ENCODE measurements around the gene CACNA2D1.

Gene CACNA2D1

DNA sequence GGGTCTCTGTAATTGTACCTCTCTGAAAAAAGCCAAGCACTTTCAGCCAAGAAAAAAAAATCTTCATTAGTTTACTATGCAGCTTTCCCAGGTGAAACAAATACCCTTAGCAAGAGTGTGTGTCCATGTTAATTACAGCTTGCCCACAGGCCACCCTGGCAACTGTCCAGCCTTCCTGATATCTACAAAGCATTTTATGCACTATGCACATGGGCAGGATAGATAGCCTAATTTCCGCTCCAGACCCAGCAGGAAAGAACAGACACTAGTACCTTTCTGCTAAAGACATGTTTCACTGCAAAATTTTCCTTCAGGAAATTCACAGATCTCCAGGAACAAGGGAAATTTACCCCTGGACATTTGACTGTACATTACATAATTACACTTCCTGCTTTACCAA, 24.4 kb downstream of the CACNA2D1 start:
- H3K27ac Mint-ChIP-seq, result no peak overlapping the region
- H3K36me3 Mint-ChIP-seq (ENCODE audit: low read depth), result no peaks in the 10 kb centered on the region
- peaks cover 8% of the 10 kb centered on the region for H3K9me3 Mint-ChIP-seq
- DNase-seq, result no peak
- no peak overlapping the region for H3K4me3 Mint-ChIP-seq
- no peaks in the 10 kb centered on the region for H3K27me3 Mint-ChIP-seq
- no peaks in the 10 kb centered on the region for H3K4me1 Mint-ChIP-seq (ENCODE audit: low read depth)

- DNase-seq, result no peak
- no peaks in the 10 kb centered on the region for H3K4me1 Mint-ChIP-seq (ENCODE audit: low read depth)
- peaks cover 8% of the 10 kb centered on the region for H3K9me3 Mint-ChIP-seq
- H3K4me3 Mint-ChIP-seq, result no peak overlapping the region
- H3K27ac Mint-ChIP-seq, result no peak overlapping the region
- H3K36me3 Mint-ChIP-seq (ENCODE audit: low read depth), result no peaks in the 10 kb centered on the region
- H3K27me3 Mint-ChIP-seq, result no peaks in the 10 kb centered on the region
Observed at GRCh38 chr7:82417898-82418297, 25.7 kb downstream of the CACNA2D1 start.

DNA sequence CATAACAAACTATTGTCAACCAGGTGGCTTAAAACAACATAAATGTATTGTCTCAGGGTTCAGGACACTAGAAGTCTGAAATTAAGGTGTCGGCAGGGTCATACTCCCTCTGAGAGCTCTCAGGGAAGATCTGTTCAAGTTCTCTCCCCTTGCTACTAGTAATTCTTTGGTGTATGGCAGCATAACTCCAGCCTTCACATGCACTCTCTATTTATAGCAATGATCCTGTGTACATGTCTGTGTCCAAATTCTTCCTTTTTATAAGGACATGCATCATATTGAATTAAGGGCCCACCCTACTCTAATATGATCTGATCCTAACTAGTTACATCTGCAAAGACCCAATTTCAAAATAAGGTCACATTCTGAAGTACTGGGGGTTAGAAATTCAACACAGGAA, 27.2 kb downstream of the CACNA2D1 start:
- H3K9me3 Mint-ChIP-seq, result peaks cover 8% of the 10 kb centered on the region
- H3K27me3 Mint-ChIP-seq, result no peaks in the 10 kb centered on the region
- no peaks in the 10 kb centered on the region for H3K4me1 Mint-ChIP-seq (ENCODE audit: low read depth)
- H3K36me3 Mint-ChIP-seq (ENCODE audit: low read depth), result no peaks in the 10 kb centered on the region
- no peak overlapping the region for H3K4me3 Mint-ChIP-seq
- no peak for DNase-seq
- H3K27ac Mint-ChIP-seq, result no peak overlapping the region

- Mint-ChIP-seq H3K9me3 (peaks cover 8% of the 10 kb centered on the region), H3K4me1 (ENCODE audit: low read depth) (no peaks in the 10 kb centered on the region), H3K27ac (no peak overlapping the region), H3K36me3 (ENCODE audit: low read depth) (no peaks in the 10 kb centered on the region), H3K27me3 (no peaks in the 10 kb centered on the region), H3K4me3 (no peak overlapping the region)
- no peak for DNase-seq
Observed at GRCh38 chr7:82414389-82414788, 29.2 kb downstream of the CACNA2D1 start.

GRCh38 chr7:82413237-82413636, 30.3 kb downstream of the CACNA2D1 start:
- Mint-ChIP-seq H3K27ac (no peak overlapping the region), H3K4me1 (ENCODE audit: low read depth) (no peaks in the 10 kb centered on the region), H3K9me3 (peaks cover 6% of the 10 kb centered on the region), H3K4me3 (no peak overlapping the region), H3K36me3 (ENCODE audit: low read depth) (no peaks in the 10 kb centered on the region), H3K27me3 (no peaks in the 10 kb centered on the region)
- DNase-seq, result no peak

GRCh38 chr7:82411732-82412131, 31.8 kb downstream of the CACNA2D1 start:
- Mint-ChIP-seq H3K36me3 (ENCODE audit: low read depth) (no peaks in the 10 kb centered on the region), H3K27me3 (no peaks in the 10 kb centered on the region), H3K4me3 (no peak overlapping the region)

DNA sequence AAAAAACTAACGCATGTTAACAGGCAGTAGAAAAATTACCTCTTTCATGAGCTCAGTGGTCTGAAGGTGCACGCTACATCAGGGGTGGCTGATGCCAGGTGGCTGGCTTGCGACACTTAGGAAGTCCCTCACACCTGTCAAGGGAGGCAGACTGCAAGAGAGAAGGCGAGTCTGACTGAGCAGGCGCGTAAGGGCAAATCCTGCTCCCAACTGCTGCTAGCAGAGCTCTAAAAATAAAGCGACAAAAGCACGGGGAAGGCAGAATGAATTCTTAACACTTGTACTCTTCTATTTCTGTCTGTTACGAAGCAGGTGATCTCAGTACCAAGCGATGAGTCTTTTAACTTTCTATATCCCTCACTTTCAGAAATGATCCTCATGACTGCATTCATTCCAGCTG, 33.1 kb downstream of the CACNA2D1 start:
- H3K36me3 Mint-ChIP-seq (ENCODE audit: low read depth), result no peaks in the 10 kb centered on the region
- no peak for DNase-seq
- no peak overlapping the region for H3K4me3 Mint-ChIP-seq
- no peak overlapping the region for H3K27ac Mint-ChIP-seq
- no peaks in the 10 kb centered on the region for H3K4me1 Mint-ChIP-seq (ENCODE audit: low read depth)
- peaks cover 5% of the 10 kb centered on the region for H3K9me3 Mint-ChIP-seq
- no peaks in the 10 kb centered on the region for H3K27me3 Mint-ChIP-seq

More at GRCh38 chr7:82411732-82412131, 31.8 kb downstream of the CACNA2D1 start:
- Mint-ChIP-seq H3K27ac (no peak overlapping the region), H3K4me1 (ENCODE audit: low read depth) (no peaks in the 10 kb centered on the region), H3K9me3 (no peaks in the 10 kb centered on the region)
- DNase-seq, result no peak

DNA sequence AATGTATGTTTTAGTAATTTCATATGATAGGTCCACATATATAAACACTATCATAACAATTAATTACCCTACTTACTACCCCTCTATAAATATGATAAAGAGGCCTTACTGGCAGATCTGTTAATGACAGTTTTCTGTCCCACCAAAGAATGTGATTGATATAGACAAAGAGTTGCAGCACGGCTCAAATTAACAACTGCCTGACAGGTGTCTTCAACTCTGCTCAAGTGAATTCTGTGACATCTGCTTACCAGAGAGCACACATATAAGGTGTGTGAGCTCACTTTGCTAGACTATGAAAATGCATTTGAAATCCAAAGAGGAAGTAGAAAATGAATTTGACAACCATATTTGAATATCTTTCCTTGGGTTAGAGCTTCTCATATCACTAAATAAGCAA, 36.6 kb downstream of the CACNA2D1 start:
- Mint-ChIP-seq H3K27me3 (no peaks in the 10 kb centered on the region), H3K4me1 (ENCODE audit: low read depth) (no peaks in the 10 kb centered on the region), H3K9me3 (peaks cover 5% of the 10 kb centered on the region), H3K4me3 (no peak overlapping the region), H3K27ac (no peak overlapping the region), H3K36me3 (ENCODE audit: low read depth) (no peaks in the 10 kb centered on the region)
- no peak for DNase-seq

- Mint-ChIP-seq H3K27ac (no peak overlapping the region), H3K27me3 (no peaks in the 10 kb centered on the region), H3K9me3 (peaks cover 5% of the 10 kb centered on the region), H3K4me3 (no peak overlapping the region), H3K36me3 (ENCODE audit: low read depth) (no peaks in the 10 kb centered on the region), H3K4me1 (ENCODE audit: low read depth) (no peaks in the 10 kb centered on the region)
- no peak for DNase-seq
Observed at GRCh38 chr7:82405301-82405700, 38.3 kb downstream of the CACNA2D1 start.

GRCh38 chr7:82404652-82405051, 38.9 kb downstream of the CACNA2D1 start:
- Mint-ChIP-seq H3K4me1 (ENCODE audit: low read depth) (no peaks in the 10 kb centered on the region), H3K36me3 (ENCODE audit: low read depth) (no peaks in the 10 kb centered on the region), H3K4me3 (no peak overlapping the region), H3K27me3 (no peaks in the 10 kb centered on the region), H3K27ac (no peak overlapping the region), H3K9me3 (peaks cover 5% of the 10 kb centered on the region)
- no peak for DNase-seq

- Mint-ChIP-seq H3K27me3 (no peaks in the 10 kb centered on the region), H3K4me3 (no peak overlapping the region), H3K9me3 (peaks cover 5% of the 10 kb centered on the region), H3K27ac (no peak overlapping the region), H3K4me1 (ENCODE audit: low read depth) (no peaks in the 10 kb centered on the region), H3K36me3 (ENCODE audit: low read depth) (no peaks in the 10 kb centered on the region)
- no peak for DNase-seq
Observed at GRCh38 chr7:82404094-82404493, 39.5 kb downstream of the CACNA2D1 start.

DNA sequence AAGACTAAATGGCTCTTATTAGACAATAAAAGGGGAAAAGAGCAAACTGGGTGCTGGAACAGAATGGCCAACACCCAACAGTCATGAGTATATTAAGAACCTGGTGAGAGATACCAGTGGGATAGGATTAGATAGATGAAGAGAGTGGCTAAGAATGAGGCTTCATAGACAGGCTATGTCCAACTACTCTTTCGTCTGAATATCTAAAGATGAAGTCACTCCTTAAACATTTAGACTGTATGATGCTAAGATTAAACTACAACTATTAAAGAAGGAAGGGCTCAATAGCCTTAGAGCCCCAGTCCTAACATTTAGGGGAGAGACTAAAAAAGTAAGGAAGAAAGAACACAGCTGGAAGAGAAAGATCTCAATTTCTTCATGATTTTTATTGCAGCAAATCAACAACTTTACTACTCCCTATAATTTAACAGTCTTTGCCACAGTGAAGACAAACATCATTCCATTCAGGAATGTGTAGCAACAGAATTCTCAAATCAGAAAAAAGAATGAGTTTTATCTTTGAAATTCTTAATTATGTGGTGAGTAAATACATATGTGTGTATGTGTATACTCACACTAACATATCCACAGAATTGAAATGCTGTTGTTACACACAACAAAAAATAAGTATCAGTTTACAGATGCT, 45.6 kb downstream of the CACNA2D1 start:
- Mint-ChIP-seq H3K9me3 (peaks cover 3% of the 10 kb centered on the region), H3K4me1 (ENCODE audit: low read depth) (no peaks in the 10 kb centered on the region)

DNA sequence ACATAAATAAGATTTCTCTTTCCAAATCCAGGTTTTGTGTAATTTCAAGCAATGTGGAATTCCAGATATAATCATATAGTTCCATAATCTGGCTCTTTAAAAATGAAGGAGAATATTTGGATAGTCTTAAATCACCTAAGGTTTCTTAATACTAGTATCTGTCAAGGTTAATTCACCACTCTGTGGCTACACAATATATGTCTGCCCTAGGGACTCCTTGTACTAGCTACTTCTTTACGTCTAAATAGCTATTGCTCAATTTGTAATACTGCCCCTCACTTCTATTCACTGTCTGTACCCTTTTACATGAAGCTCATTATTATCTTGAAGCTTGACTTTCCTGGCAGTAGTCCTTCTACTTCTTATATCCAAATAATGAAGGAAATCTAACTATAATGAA, 47.2 kb downstream of the CACNA2D1 start:
- H3K4me3 Mint-ChIP-seq, result no peak overlapping the region
- no peaks in the 10 kb centered on the region for H3K27me3 Mint-ChIP-seq
- no peaks in the 10 kb centered on the region for H3K36me3 Mint-ChIP-seq (ENCODE audit: low read depth)
- H3K9me3 Mint-ChIP-seq, result peaks cover 3% of the 10 kb centered on the region
- DNase-seq, result no peak
- no peak overlapping the region for H3K27ac Mint-ChIP-seq
- H3K4me1 Mint-ChIP-seq (ENCODE audit: low read depth), result no peaks in the 10 kb centered on the region

More for the DNA sequence above, 45.6 kb downstream of the CACNA2D1 start:
- no peaks in the 10 kb centered on the region for H3K27me3 Mint-ChIP-seq
- no peak overlapping the region for H3K27ac Mint-ChIP-seq
- no peaks in the 10 kb centered on the region for H3K36me3 Mint-ChIP-seq (ENCODE audit: low read depth)
- no peak overlapping the region for H3K4me3 Mint-ChIP-seq
- no peak for DNase-seq

DNA sequence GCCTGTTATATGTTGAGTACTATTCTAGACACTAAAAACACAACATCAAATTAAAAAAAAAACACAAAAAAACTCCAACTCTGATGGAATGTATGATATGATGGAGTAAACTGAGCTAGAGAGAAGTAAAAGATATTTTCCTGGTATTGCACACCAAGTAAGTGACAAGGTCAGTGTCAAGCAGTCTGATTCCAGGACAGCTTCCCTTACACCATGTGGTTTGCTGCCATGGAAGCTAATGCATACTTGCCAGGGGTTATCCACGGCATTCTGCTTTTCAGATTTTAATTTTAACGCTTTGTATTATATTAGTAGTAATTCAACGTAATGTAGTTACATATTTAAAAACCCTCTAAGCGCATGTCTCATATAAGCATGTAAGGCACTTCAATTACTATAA, 48.4 kb downstream of the CACNA2D1 start:
- H3K36me3 Mint-ChIP-seq (ENCODE audit: low read depth), result no peaks in the 10 kb centered on the region
- H3K4me1 Mint-ChIP-seq (ENCODE audit: low read depth), result no peaks in the 10 kb centered on the region
- no peak for DNase-seq
- no peak overlapping the region for H3K4me3 Mint-ChIP-seq
- H3K27ac Mint-ChIP-seq, result no peak overlapping the region
- no peaks in the 10 kb centered on the region for H3K27me3 Mint-ChIP-seq
- H3K9me3 Mint-ChIP-seq, result peaks cover 3% of the 10 kb centered on the region

DNA sequence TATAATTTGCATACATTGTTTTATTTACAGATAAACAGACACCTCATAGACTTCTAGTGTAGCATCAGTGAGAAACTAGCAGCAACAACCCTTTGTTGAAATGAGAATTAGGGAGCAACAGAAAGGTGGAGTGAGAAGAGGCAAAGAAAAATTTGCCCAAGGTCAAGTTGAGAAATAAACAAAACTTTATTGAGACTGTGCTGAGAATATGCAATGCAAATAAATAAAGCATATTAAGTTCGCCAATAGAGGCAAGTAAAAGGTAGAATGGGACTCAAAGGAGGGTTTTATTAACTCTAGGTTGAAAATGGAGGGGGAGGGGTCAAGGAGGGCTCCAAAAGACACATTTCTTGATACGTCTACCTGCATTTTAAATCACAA, 49.7 kb downstream of the CACNA2D1 start:
- no peaks in the 10 kb centered on the region for H3K36me3 Mint-ChIP-seq (ENCODE audit: low read depth)
- no peak for DNase-seq
- H3K27ac Mint-ChIP-seq, result no peak overlapping the region
- no peak overlapping the region for H3K4me3 Mint-ChIP-seq
- H3K9me3 Mint-ChIP-seq, result peaks cover 2% of the 10 kb centered on the region
- no peaks in the 10 kb centered on the region for H3K27me3 Mint-ChIP-seq
- no peaks in the 10 kb centered on the region for H3K4me1 Mint-ChIP-seq (ENCODE audit: low read depth)
